ENCODE results near the gene SEMG2. TPM values are rescaled to one million over a fixed set of nuclear protein-coding genes. Genes with fewer than 3 reads are reported as not detected.

The SEMG2 gene
- total RNA-seq, 2 experiments from 2014 or later, result not detected

GRCh38 chr20:45251884-45252560, 30.8 kb downstream of the SEMG2 start:
- H3K27ac Mint-ChIP-seq, result no peak overlapping the region
- CTCF ChIA-PET, result no interaction called here
- no peak overlapping the region for H3K4me3 Mint-ChIP-seq
- H3K4me1 Mint-ChIP-seq, result peaks cover 10% of the 10 kb centered on the region
- ATAC-seq (no peak), DNase-seq (no peak)
- H3K9me3 Mint-ChIP-seq (ENCODE audit: low read depth), result no peaks in the 10 kb centered on the region
- H3K36me3 Mint-ChIP-seq, result no peaks in the 10 kb centered on the region
- peaks cover 70% of the 10 kb centered on the region for H3K27me3 Mint-ChIP-seq

- Mint-ChIP-seq H3K36me3 (no peaks in the 10 kb centered on the region), H3K4me3 (no peak overlapping the region), H3K27ac (no peak overlapping the region), H3K4me1 (peaks cover 10% of the 10 kb centered on the region), H3K9me3 (ENCODE audit: low read depth) (no peaks in the 10 kb centered on the region), H3K27me3 (peaks cover 58% of the 10 kb centered on the region)
- CTCF ChIA-PET, result interaction anchor here (1.6 kb wide), 1 partner anchor 40 kb away, joined by 3 read pairs; no protein-coding TSS in a partner anchor
- ATAC-seq, result no peak
- DNase-seq, result no peak
These were observed 32.1 kb downstream of the SEMG2 start for GRCh38 chr20:45253261-45253660.

GRCh38 chr20:45254383-45255262, 33.5 kb downstream of the SEMG2 start, which contains the start of gene SLPI:
Gene SLPI (minus strand): TSS chr20:45254564. CDS start chr20:45254543, 21 bp downstream.
- DNase-seq (no peak), ATAC-seq (no peak)
- no peaks in the 10 kb centered on the region for H3K9me3 Mint-ChIP-seq (ENCODE audit: low read depth)
- no peaks in the 10 kb centered on the region for H3K36me3 Mint-ChIP-seq
- CTCF ChIA-PET, result interaction anchor here (0.8 to 1.6 kb wide), 3 partner anchors 39 to 114 kb away, joined by 3 read pairs; no protein-coding TSS in a partner anchor
- no peak within 1 kb of the TSS for H3K27ac Mint-ChIP-seq
- no peak within 1 kb of the TSS for H3K4me3 Mint-ChIP-seq
- H3K4me1 Mint-ChIP-seq, result peaks cover 9% of the 10 kb centered on the region
- H3K27me3 Mint-ChIP-seq, result peaks cover 55% of the 10 kb centered on the region

GRCh38 chr20:45257161-45257560, 36.0 kb downstream of the SEMG2 start:
- no peak for DNase-seq
- Mint-ChIP-seq H3K9me3 (ENCODE audit: low read depth) (no peaks in the 10 kb centered on the region), H3K27me3 (peaks cover 55% of the 10 kb centered on the region), H3K4me1 (peaks cover 7% of the 10 kb centered on the region), H3K36me3 (no peaks in the 10 kb centered on the region), H3K27ac (no peak overlapping the region), H3K4me3 (no peak overlapping the region)
- ATAC-seq, result no peak
- CTCF ChIA-PET, result no interaction called here

GRCh38 chr20:45257711-45258110, 36.5 kb downstream of the SEMG2 start:
- CTCF ChIA-PET, result no interaction called here

GRCh38 chr20:45258259-45258658, 37.1 kb downstream of the SEMG2 start:
- peaks cover 7% of the 10 kb centered on the region for H3K4me1 Mint-ChIP-seq
- no peaks in the 10 kb centered on the region for H3K36me3 Mint-ChIP-seq
- no peak for ATAC-seq
- H3K27ac Mint-ChIP-seq, result no peak overlapping the region
- peaks cover 56% of the 10 kb centered on the region for H3K27me3 Mint-ChIP-seq
- no peak for DNase-seq
- CTCF ChIA-PET, result interaction anchor here (1.0 kb wide), 1 partner anchor 32 kb away, joined by 3 read pairs; no protein-coding TSS in a partner anchor
- H3K4me3 Mint-ChIP-seq, result no peak overlapping the region
- H3K9me3 Mint-ChIP-seq (ENCODE audit: low read depth), result no peaks in the 10 kb centered on the region

More at GRCh38 chr20:45257711-45258110, 36.5 kb downstream of the SEMG2 start:
- DNase-seq (no peak), ATAC-seq (no peak)
- Mint-ChIP-seq H3K27ac (no peak overlapping the region), H3K4me1 (peaks cover 7% of the 10 kb centered on the region), H3K4me3 (no peak overlapping the region), H3K27me3 (peaks cover 58% of the 10 kb centered on the region), H3K9me3 (ENCODE audit: low read depth) (no peaks in the 10 kb centered on the region), H3K36me3 (no peaks in the 10 kb centered on the region)

- Mint-ChIP-seq H3K27me3 (peaks cover 56% of the 10 kb centered on the region), H3K9me3 (ENCODE audit: low read depth) (no peaks in the 10 kb centered on the region), H3K4me1 (peaks cover 7% of the 10 kb centered on the region), H3K4me3 (no peak overlapping the region), H3K27ac (no peak overlapping the region), H3K36me3 (no peaks in the 10 kb centered on the region)
- DNase-seq, result no peak
- no peak for ATAC-seq
- CTCF ChIA-PET, result interaction anchor here (1.0 kb wide), 1 partner anchor 32 kb away, joined by 3 read pairs; no protein-coding TSS in a partner anchor
These were observed 37.5 kb downstream of the SEMG2 start for GRCh38 chr20:45258664-45259063.

GRCh38 chr20:45263556-45264266, 42.5 kb downstream of the SEMG2 start:
- DNase-seq (no peak), ATAC-seq (no peak)
- no peaks in the 10 kb centered on the region for H3K4me1 Mint-ChIP-seq
- CTCF ChIA-PET, result interaction anchor here (1.6 kb wide), 1 partner anchor 29 kb away, joined by 5 read pairs; no protein-coding TSS in a partner anchor
- no peak overlapping the region for H3K4me3 Mint-ChIP-seq
- no peaks in the 10 kb centered on the region for H3K36me3 Mint-ChIP-seq
- H3K9me3 Mint-ChIP-seq (ENCODE audit: low read depth), result no peaks in the 10 kb centered on the region
- no peak overlapping the region for H3K27ac Mint-ChIP-seq
- H3K27me3 Mint-ChIP-seq, result peaks cover 67% of the 10 kb centered on the region

- H3K4me1 Mint-ChIP-seq, result no peaks in the 10 kb centered on the region
- ATAC-seq, result no peak
- H3K36me3 Mint-ChIP-seq, result no peaks in the 10 kb centered on the region
- no peak for DNase-seq
- H3K27ac Mint-ChIP-seq, result no peak overlapping the region
- H3K27me3 Mint-ChIP-seq, result peaks cover 65% of the 10 kb centered on the region
- H3K9me3 Mint-ChIP-seq (ENCODE audit: low read depth), result no peaks in the 10 kb centered on the region
- CTCF ChIA-PET, result no interaction called here
- H3K4me3 Mint-ChIP-seq, result no peak overlapping the region
These were observed 45.8 kb downstream of the SEMG2 start for GRCh38 chr20:45266977-45267376.

- H3K4me1 Mint-ChIP-seq, result no peaks in the 10 kb centered on the region
- no peak for ATAC-seq
- H3K36me3 Mint-ChIP-seq, result no peaks in the 10 kb centered on the region
- H3K4me3 Mint-ChIP-seq, result no peak overlapping the region
- CTCF ChIA-PET, result interaction anchor here (1.3 kb wide), 1 partner anchor 25 kb away, joined by 5 read pairs; no protein-coding TSS in a partner anchor
- peaks cover 65% of the 10 kb centered on the region for H3K27me3 Mint-ChIP-seq
- H3K27ac Mint-ChIP-seq, result no peak overlapping the region
- H3K9me3 Mint-ChIP-seq (ENCODE audit: low read depth), result no peaks in the 10 kb centered on the region
- no peak for DNase-seq
These were observed 47.4 kb downstream of the SEMG2 start for GRCh38 chr20:45268531-45268930.

GRCh38 chr20:45269056-45269455, 47.9 kb downstream of the SEMG2 start:
- CTCF ChIA-PET, result interaction anchor here (1.3 kb wide), 1 partner anchor 25 kb away, joined by 5 read pairs; no protein-coding TSS in a partner anchor

GRCh38 chr20:45269754-45270270, 48.6 kb downstream of the SEMG2 start:
- Mint-ChIP-seq H3K9me3 (ENCODE audit: low read depth) (no peaks in the 10 kb centered on the region), H3K4me3 (no peak overlapping the region), H3K27me3 (peaks cover 66% of the 10 kb centered on the region), H3K36me3 (no peaks in the 10 kb centered on the region), H3K4me1 (no peaks in the 10 kb centered on the region), H3K27ac (no peak overlapping the region)
- ATAC-seq, result no peak
- CTCF ChIA-PET, result interaction anchor here (1.3 kb wide), 1 partner anchor 24 kb away, joined by 5 read pairs; no protein-coding TSS in a partner anchor
- no peak for DNase-seq

More at GRCh38 chr20:45269056-45269455, 47.9 kb downstream of the SEMG2 start:
- Mint-ChIP-seq H3K27ac (no peak overlapping the region), H3K9me3 (ENCODE audit: low read depth) (no peaks in the 10 kb centered on the region), H3K36me3 (no peaks in the 10 kb centered on the region), H3K4me1 (no peaks in the 10 kb centered on the region), H3K4me3 (no peak overlapping the region), H3K27me3 (peaks cover 68% of the 10 kb centered on the region)
- DNase-seq (no peak), ATAC-seq (no peak)
